Stimulated activated CD4-positive, alpha-beta T cell treated with anti-CD3 and anti-CD28 coated beads, Interleukin-1b, Interleukin-23, amount 100 ng/mL, for 48 hours (primary cell): Measurements from ENCODE around the gene AGMO.

ENCODE experiments used
- DNase-seq: peaks from one replicate; pipeline ENCODE4 v3.0.0-alpha.2; 2020

Gene AGMO

DNA sequence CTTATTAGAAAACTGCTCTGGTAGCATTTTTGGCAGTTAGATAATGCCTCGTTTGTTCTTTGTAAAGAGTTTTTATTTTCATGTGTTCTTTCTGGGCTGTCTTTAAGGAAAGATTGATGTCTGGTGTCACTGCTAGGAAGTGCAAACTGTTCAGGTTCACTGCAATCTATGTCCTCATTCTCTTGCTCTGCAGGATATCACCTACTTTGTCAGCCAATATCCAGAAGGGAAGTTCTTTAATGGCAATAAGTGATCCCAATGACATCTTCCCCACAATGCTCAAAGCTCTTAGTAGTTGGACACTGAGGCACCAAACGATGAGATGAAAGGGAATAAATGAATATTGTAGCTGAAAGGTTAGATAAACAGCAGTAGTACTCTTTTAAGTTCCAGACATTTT, 115.1 kb downstream of the AGMO start:
- DNase-seq = no peak

GRCh38 chr7:15446280-15446679, 115.5 kb downstream of the AGMO start:
- no peak for DNase-seq

DNA sequence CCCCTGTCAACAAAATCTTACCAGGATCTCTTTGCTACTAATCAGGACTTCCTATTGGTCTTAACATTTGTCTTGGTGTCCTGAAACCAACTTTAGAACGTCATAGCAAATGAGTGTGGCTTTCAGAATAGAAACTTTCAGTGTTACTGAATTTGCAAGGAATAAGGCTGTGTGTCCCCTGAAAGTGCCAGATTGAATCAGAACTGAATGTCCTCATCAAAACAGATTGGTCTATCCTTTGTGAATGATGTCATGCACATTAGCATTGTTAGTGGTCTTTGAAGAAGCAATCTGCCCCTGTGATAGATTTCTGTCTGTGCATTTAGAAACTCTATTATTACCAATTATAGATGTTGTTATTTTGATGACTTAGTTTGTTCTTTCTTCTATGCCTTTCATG, 119.9 kb downstream of the AGMO start:
- DNase-seq = no peak

DNA sequence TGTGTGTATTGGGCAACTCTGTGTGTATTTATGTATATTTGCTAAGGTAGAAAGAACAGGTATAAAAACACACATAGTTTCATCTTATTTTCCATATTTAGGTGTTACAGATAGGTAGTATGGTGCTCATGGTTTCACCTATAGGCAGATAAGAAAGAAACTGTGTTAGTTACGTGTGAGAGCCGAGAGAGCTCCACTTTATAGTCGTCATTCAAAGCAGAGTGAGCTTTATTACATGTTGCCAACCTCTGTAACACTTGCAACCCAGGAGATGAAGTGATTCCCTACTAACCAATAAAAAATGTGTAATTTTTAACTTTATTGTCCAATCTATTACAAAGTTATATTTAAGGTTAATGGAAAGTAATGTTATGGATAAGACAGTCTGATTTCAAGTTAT, 121.3 kb downstream of the AGMO start:
- no peak for DNase-seq

GRCh38 chr7:15439853-15440252, 122.0 kb downstream of the AGMO start:
- no peak for DNase-seq

GRCh38 chr7:15433151-15433550, 128.7 kb downstream of the AGMO start:
- DNase-seq = no peak

- DNase-seq = no peak
These were observed 130.9 kb downstream of the AGMO start for GRCh38 chr7:15430911-15431310.

DNA sequence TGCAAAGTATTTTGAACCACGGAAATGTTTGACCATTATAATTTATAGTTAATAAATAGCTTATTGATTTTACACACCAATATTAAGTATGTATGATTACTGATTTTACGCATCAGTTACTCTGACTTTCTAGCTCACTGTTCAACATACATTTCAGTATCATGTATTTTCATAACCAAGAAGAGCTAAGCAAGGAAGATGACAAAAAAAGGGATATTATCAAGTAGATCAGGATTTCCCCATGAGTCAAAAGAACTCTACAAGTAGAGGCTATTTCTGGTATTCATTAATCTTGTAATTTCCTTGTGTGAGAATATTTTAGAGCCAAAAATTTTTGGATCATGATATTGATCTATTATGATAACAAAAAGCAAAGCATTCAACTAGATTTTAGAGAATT, 131.6 kb downstream of the AGMO start:
- DNase-seq = no peak

GRCh38 chr7:15424468-15424867, 137.3 kb downstream of the AGMO start:
- DNase-seq = no peak

- DNase-seq = no peak
These were observed 142.2 kb downstream of the AGMO start for GRCh38 chr7:15419596-15419995.

DNA sequence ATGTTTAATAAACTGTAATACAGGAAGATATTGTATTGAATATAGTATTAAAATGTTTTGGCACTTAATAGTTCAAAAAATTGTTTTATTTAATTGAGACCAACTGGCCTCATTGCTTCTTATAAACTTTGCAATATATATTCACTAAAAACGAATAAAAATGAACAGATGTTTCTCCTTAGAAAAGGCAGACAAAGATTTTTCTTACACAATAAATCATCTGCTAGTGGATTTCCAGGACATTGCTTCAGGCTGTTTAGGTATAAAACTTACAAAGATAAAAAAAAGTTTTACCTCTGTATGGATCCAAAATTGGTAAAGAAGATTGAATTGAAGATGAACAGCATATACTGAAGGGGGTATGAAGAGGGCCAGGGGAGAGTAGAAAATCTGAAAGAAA, 143.6 kb downstream of the AGMO start:
- DNase-seq = no peak

GRCh38 chr7:15417341-15417988, 144.3 kb downstream of the AGMO start:
- no peak for DNase-seq

GRCh38 chr7:15411019-15411418, 150.8 kb downstream of the AGMO start:
- no peak for DNase-seq

DNA sequence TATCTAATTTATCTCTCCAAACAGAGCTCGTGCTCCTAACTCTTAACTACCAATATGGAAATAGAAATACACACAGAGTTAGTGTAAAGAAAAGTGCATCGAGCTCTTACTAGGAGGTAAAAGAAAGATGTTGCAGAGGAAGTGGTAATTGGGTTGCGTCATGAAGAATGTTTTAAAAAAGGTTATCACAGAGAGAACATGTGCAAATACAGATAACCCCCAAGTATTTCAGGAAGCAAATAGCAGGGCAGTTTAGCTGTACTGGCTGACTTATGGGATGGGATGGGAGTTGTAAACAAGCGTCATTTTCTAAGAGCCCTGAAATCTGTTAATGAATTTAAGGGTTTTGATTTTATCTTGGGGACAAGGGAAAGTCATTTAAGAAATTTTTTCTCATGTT, 153.9 kb downstream of the AGMO start:
- no peak for DNase-seq

DNA sequence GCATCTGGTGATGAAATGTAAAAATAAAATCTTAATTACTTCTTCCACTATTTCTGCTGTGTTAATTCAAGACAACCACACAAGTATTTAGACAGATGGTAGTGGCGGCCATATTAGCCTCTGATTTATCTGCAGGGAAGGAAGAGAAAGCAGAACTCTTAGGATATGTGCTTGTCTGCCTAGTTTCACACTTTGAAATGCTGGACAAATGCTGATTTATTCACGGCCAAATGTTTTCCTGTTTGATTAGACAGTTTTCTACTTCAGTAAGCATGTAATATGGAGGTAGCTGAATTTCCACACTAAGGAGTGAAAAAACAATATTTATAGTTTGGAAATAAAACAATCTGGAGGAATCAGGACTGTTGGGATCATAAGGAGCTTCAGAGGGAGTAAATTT, 158.1 kb downstream of the AGMO start:
- DNase-seq = no peak

- DNase-seq = no peak
These were observed 158.5 kb downstream of the AGMO start for GRCh38 chr7:15403315-15403714.

- no peak for DNase-seq
These were observed 159.2 kb downstream of the AGMO start for GRCh38 chr7:15402436-15403136.

GRCh38 chr7:15400440-15400839, 161.4 kb downstream of the AGMO start:
- no peak for DNase-seq

DNA sequence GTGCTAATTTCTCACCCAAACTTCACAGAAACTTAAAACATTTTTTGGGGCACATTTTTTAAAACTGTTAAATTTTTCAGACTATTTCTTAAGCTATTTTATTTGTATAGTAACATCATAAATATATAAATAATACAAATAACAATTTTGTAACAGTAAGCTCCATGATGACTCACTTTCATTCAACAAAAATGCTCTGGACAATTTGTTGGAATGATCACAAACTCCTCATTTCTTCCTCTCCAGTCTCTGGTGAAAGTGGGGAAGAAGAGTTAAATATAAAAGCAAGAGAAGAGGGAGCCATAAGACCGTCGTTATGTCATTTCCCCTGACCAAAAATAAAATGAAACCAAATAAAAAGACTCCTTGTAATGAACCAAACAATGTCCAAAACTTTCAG, 162.4 kb downstream of the AGMO start:
- DNase-seq = no peak

DNA sequence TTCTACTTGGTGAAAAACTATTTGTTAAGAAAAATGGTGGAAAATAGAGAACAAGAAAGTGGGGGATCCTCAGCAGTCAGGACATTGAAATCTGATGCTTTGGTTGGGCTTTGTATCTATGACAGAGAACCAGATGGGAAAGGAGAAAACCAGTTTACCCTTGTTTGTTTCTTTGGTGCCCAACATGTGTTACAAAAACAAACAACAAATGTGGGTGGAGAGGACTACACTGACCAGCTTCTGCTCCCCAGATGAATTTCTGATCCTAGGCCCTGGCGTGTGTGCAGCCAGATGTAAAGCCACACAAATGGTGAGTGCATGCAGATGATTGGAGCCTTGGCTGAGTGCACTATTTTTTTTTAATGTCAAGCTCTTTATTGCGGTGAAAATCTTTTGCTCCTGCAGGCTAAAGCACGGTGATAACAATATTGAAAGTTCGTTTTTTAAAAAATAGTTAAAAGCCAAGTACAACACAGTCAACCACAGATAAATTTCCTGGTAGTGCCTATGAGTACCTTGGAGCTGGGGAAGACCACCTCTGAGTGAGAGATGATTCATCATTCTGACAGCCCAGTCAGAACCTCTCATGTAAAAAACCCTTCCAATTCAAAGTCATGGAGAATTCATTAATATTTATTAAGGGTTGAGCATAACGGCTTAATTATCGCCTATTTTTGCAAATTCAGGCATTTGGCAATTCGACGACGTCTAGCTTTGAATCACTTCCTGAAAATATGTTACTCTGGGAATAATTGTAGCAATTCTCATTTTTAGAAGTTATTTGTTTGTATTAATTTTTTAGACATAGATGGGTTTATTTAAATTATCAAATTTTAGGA, 163.7 kb downstream of the AGMO start:
- DNase-seq = no peak

DNA sequence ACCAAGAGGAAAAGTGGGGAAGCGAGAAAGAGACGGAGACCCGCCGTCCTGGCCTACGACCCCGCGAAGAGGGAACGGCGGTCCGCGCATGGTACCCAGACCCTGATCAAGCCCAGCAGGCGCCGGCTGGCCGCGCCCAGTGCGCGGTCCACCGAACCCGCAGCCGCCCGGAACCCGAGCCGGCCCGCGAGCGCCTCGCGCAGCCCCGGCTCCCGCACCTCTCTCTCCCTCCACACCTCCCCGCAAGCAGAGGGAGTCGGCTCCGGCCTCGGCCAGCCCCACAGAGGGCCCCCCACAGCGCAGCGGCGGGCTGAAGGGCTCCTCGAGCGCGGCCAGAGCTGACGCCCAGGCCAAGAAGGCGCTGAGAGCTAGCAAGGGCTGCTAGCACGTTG, 164.7 kb downstream of the AGMO start:
- no peak for DNase-seq

DNA sequence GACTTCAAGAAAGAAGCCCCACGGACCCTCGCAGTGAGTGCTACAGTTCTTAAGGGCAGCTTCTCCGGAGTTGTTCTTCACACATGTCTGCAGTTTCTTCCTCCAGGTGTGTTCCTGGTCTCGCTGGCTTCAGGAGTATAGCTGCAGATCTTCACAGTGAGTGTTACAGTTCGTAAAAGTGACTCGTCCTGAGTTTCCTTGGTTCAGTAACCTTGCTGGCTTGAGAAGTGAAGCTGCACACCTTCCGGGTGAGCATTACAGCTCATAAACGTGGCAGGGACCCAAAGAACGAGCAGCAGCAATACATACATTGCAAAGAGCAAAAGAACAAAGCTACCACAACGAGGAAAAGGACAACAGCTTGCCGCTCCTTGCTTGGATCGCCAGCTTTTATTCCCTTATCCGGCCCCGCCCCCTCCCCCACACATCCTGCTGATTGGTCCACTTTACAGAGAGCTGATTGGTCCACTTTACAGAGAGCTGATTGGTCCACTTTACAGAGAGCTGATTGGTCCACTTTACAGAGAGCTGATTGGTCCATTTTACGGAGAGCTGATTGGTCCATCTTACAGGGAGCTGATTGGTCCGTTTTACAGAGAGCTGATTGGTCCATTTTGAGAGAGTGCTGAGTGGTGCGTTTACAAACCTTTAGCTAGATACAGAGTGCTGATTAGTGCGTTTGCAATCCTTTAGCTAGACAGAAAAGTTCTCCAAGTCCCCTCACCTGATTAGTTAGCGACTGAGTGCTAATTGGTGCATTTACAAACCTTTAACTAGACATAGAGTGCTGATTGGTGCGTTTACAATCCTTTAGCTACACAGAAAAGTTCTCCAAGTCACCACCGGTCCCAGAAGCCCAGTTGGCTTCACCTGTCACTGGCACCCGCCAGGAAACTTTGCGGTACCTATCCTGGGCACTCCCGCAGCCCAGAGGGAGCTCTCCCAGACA, 165.3 kb downstream of the AGMO start:
- no peak for DNase-seq

DNA sequence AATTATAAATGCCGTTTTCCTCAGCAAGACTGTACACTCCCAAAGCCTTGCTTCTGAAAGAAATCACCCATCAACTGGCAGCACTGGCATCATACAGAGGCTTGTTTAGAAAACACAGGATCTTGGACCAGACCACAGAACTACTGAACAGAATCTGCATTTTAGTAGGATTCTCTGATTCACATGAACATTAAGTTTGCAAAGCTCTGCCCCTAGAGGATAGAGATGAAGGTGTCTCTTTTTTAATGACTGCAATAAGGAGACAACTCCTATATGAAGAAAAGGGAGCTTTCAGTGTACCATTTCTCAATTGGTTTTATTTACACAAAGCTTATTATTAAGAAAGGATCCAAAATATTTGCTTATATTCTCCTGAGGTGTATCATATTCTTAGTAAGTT, 172.7 kb downstream of the AGMO start:
- no peak for DNase-seq
